Tibial nerve (tissue), 4 donors: ENCODE data around the gene PAPLN.

Source experiments
- CTCF ChIP-seq, 5 experiments: fragments of 200-600 bp in 3 of 5; fragments of 450-650 bp in 2 of 5; sonication (generic) in 3 of 5; IDR thresholded peaks; one replicate each; pipeline ENCODE4 v1.5.1; 2016 to 2019; ENCODE audit warnings: antibody characterized with exemption in 5 of 5, mild to moderate bottlenecking in 3 of 5, moderate library complexity in 2 of 5
- EP300 ChIP-seq, 2 donors: sonication (generic); formaldehyde crosslinking; IDR thresholded peaks; one replicate each; pipeline ENCODE4 v1.6.1; 2017; ENCODE audit warnings: antibody characterized with exemption in 2 of 2, mild to moderate bottlenecking in 1 of 2
- POLR2A ChIP-seq, 2 donors: fragments of 450-650 bp; IDR thresholded peaks; one replicate each; pipeline ENCODE4 v1.6.1; 2017; ENCODE audit warnings: antibody characterized with exemption in 2 of 2, mild to moderate bottlenecking in 2 of 2, moderate library complexity in 2 of 2

- TF ChIP-seq CTCF (IDR thresholded peaks at IDR 0.05) = no peak
- TF ChIP-seq POLR2A (IDR thresholded peaks at IDR 0.05) = no peak
- TF ChIP-seq EP300 (IDR thresholded peaks at IDR 0.05) = no peak
Measured at GRCh38 chr14:73249564-73250316, 12.4 kb downstream of the PAPLN start.
